Coronary artery (tissue), 2 donors: ENCODE measurements around the gene LYPD5.
A peak's percentile ranks its signal among the peaks of the same experiment; 100 is the strongest.

Source experiments
- DNase-seq: peaks from one replicate; pipeline ENCODE4 v3.0.0-alpha.2; 2017; ENCODE audit warnings: low spot score
- H3K27ac ChIP-seq, 2 donors: fragments of 200-600 bp; sonication (generic); one replicate each; pipeline ENCODE4 v1.5.1; 2016 to 2019
- H3K4me3 ChIP-seq: fragments of 200-600 bp; sonication (generic); 2 replicates; pipeline ENCODE4 v1.5.1; 2016; ENCODE audit warnings: mild to moderate bottlenecking, moderate library complexity
- TF ChIP-seq, protein P1 (sequence below): fragments of 200-600 bp; sonication (generic); IDR thresholded peaks from one replicate; pipeline ENCODE4 v1.5.1; 2019; ENCODE audit warnings: antibody characterized with exemption

Gene LYPD5

DNA sequence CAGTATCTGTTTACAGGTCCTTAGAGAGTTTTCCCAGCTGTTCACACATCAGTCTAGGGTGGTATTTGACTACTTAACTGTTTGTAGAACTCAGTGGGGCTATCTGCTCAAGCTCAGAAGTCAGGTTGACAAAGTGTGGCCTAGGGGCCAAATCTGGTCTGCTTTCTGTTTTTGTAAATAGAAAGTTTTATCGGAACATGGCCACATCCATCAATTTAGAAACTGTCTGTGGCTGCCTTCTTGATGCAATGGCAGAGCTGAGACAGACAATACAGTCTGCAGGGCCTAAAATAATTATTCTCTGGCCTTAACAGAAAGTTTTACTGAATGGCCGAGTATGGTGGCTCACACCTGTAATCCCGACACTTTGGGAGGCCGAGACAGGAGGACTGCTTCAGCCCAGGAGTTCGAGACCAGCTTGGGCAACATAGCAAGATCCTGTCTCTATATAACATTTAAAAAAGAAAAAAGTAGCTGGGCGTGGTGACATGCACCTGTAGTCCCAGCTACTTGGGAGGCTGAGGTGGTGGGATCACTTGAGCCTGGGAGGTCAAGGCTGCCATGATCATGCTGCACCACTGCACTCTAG is 49.9 kb downstream of the LYPD5 start:
- Histone ChIP-seq H3K4me3 (no peak overlapping the region), H3K27ac (no peak overlapping the region)
- TF ChIP-seq, protein P1, sequence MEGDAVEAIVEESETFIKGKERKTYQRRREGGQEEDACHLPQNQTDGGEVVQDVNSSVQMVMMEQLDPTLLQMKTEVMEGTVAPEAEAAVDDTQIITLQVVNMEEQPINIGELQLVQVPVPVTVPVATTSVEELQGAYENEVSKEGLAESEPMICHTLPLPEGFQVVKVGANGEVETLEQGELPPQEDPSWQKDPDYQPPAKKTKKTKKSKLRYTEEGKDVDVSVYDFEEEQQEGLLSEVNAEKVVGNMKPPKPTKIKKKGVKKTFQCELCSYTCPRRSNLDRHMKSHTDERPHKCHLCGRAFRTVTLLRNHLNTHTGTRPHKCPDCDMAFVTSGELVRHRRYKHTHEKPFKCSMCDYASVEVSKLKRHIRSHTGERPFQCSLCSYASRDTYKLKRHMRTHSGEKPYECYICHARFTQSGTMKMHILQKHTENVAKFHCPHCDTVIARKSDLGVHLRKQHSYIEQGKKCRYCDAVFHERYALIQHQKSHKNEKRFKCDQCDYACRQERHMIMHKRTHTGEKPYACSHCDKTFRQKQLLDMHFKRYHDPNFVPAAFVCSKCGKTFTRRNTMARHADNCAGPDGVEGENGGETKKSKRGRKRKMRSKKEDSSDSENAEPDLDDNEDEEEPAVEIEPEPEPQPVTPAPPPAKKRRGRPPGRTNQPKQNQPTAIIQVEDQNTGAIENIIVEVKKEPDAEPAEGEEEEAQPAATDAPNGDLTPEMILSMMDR, result no peak
- DNase-seq, result no peak

DNA sequence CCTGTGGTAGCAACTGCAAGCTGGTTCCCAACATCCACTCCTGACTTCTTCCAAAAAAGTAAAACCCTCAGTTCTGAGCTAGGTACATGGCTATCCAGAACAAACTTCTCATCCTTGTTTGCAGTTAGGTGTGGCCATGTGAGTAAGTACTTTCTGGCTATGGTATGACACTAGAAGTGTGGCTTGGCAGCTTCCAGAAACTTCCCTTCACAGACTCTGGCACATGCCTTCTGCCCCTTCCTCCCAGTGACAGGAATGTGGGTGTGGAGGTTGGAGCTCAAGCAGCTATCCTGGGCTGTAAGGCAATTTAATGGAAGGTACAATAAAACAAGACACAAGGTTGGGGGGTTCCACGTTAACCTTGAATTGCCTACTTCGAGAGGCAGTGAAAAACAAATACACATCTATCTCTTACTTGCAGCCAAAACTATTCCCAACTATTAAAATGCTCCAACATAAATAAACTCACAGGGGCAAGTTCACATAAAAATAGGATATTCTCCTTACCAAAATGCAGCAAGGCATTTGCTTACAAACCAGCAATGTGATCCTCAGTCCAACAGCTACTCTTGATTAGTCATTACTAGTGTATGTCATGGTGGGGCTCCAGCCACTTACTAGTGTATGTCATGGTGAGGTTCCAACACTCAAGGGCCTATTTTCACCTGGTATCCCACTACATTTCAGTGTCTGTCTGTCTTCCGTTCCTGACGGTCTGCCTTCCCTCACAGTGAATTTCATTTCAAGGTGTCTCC is 50.6 kb downstream of the LYPD5 start:
- DNase-seq, result no peak
- TF ChIP-seq, protein P1, result no peak
- Histone ChIP-seq H3K4me3 (no peak overlapping the region), H3K27ac (peak overlapping the region in 1 of 2 donors; percentile 20)

DNA sequence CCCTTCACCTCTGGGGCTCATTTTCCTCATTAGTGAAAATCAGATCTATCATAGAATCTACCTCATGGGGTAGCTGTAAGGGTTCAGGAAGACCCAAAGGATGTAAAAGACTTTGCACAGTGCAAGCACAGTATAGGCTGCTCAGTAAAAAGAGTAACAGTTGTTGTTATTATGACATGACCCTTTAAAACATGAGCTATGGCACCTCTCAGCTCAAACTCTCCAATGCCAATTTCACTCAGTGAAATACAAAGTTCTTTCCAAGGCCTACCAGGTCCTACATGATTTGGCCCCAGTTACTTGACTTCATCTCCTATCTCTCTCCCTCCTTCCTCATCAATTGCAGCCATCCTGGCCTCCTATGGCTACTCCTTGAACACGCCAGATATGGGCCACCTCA is 52.3 kb downstream of the LYPD5 start:
- Histone ChIP-seq H3K27ac (no peak overlapping the region), H3K4me3 (no peak overlapping the region)
- DNase-seq, result no peak
- TF ChIP-seq, protein P1, result no peak

DNA sequence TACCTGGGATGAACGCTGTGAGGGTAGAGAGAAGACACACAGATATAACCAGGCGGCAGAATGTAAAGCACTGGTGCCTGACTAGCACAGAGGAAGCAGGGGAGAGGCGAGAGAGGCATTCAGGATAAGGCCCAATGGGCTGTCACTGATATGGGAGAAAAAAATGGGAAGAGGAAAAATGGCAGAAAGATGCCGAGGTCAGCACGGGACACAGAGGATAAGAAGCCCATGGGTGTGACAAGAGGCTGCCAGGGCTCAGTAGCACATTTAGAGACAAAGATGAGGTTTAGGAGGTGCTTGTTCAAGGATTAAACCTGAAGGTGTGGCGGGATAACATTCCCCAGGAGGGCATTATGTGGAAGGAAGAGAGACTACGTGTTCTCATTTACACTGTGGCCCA is 53.1 kb downstream of the LYPD5 start:
- Histone ChIP-seq H3K4me3 (no peak overlapping the region), H3K27ac (no peak overlapping the region)
- no peak for DNase-seq
- TF ChIP-seq, protein P1, result no peak

DNA sequence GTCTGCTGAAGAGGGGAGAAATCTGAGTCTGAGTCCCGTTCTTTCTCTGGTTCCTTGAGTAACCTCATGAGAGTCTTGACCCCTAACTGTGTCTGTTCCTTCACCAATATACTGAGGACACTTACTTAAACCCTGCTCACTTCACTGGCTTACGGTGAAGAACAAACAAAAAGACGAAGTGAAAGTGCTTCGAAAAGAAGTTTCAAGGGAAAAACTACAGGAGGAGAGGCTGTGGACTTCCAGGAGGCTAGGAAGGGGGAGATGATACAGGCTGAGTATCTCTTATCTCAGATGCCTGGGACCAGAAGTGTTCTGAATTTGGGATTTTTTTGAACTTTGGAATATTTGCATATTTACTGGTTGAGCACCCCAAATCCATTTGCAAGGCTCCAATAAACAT is 53.6 kb downstream of the LYPD5 start:
- H3K27ac ChIP-seq, result no peak overlapping the region
- TF ChIP-seq, protein P1, result no peak
- DNase-seq, result no peak
- H3K4me3 ChIP-seq, result no peak overlapping the region

DNA sequence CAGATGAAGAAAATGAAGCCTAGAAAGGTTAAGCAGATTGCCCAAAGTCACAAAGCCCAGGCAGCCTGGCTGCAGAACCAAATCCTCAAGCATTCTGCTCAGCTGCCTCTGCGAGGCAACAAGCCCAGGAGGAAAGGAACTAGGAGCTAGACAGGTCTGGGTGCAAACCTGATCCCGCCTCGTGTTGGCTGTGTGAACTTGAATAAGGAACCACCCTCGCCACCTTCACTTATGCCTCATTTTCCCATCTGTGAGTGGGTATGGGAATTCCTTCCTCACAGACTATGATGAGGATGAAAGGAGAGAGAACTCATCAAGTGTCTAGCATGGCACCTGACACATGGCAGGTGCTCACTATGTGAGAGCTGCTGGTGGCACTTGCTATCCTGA is 54.0 kb downstream of the LYPD5 start:
- TF ChIP-seq, protein P1, result no peak
- Histone ChIP-seq H3K27ac (no peak overlapping the region), H3K4me3 (no peak overlapping the region)
- no peak for DNase-seq
